Ramos (cell line): ENCODE measurements around the gene SYNPO2.

ENCODE experiments used
- in situ Hi-C: fragments of 300-500 bp; cut with MboI; formaldehyde crosslinking; loops from one replicate; pipeline ENCODE4 v1.14.3; 2022; ENCODE audit warnings: low sequenced_read_pairs; ENCODE audit not compliant: unreplicated experiment

Gene SYNPO2

GRCh38 chr4:118927974-118928373, 39.3 kb downstream of the SYNPO2 start:
- in situ Hi-C loops: no loop called here

- in situ Hi-C loops: no loop called here
These were observed 41.6 kb downstream of the SYNPO2 start for GRCh38 chr4:118930255-118930654.

GRCh38 chr4:118931786-118932185, 43.1 kb downstream of the SYNPO2 start:
- in situ Hi-C loops: no loop called here

- in situ Hi-C loops: no loop called here
These were observed 47.2 kb downstream of the SYNPO2 start for GRCh38 chr4:118935819-118936218.

GRCh38 chr4:118936406-118936805, 47.8 kb downstream of the SYNPO2 start:
- in situ Hi-C loops: no loop called here

GRCh38 chr4:118939169-118939783, 50.6 kb downstream of the SYNPO2 start:
- in situ Hi-C loops: no loop called here

GRCh38 chr4:118941149-118941548, 52.5 kb downstream of the SYNPO2 start:
- in situ Hi-C loops: no loop called here

- in situ Hi-C loops: no loop called here
These were observed 53.1 kb downstream of the SYNPO2 start for GRCh38 chr4:118941799-118942198.

GRCh38 chr4:118942465-118942864, 53.8 kb downstream of the SYNPO2 start:
- in situ Hi-C loops: no loop called here

GRCh38 chr4:118947095-118947494, 58.4 kb downstream of the SYNPO2 start:
- in situ Hi-C loops: no loop called here

GRCh38 chr4:118948545-118949144, 60.0 kb downstream of the SYNPO2 start:
- in situ Hi-C loops: no loop called here

GRCh38 chr4:118950224-118950623, 61.6 kb downstream of the SYNPO2 start:
- in situ Hi-C loops: no loop called here

- in situ Hi-C loops: no loop called here
These were observed 62.4 kb downstream of the SYNPO2 start for GRCh38 chr4:118950929-118951570.

GRCh38 chr4:118953276-118953675, 64.6 kb downstream of the SYNPO2 start:
- in situ Hi-C loops: no loop called here

GRCh38 chr4:118954246-118954645, 65.6 kb downstream of the SYNPO2 start:
- in situ Hi-C loops: no loop called here

GRCh38 chr4:118955515-118955914, 66.9 kb downstream of the SYNPO2 start:
- in situ Hi-C loops: no loop called here

- in situ Hi-C loops: no loop called here
These were observed 69.2 kb downstream of the SYNPO2 start for GRCh38 chr4:118957722-118958445.

GRCh38 chr4:118962540-118962939, 73.9 kb downstream of the SYNPO2 start:
- in situ Hi-C loops: no loop called here

GRCh38 chr4:118964891-118965411, 76.3 kb downstream of the SYNPO2 start:
- in situ Hi-C loops: no loop called here

- in situ Hi-C loops: no loop called here
These were observed 78.7 kb downstream of the SYNPO2 start for GRCh38 chr4:118967393-118967792.

- in situ Hi-C loops: no loop called here
These were observed 79.4 kb downstream of the SYNPO2 start for GRCh38 chr4:118968005-118968404.
